Vagina (tissue), 2 donors: ENCODE results near the gene FKBP15.

Experiments
- POLR2A ChIP-seq, 2 donors: fragments of 450-650 bp; IDR thresholded peaks; one replicate each; pipeline ENCODE4 v1.6.1; 2017; ENCODE audit warnings: antibody characterized with exemption in 2 of 2, mild to moderate bottlenecking in 2 of 2, moderate library complexity in 2 of 2
- TF ChIP-seq, protein P1 (sequence below), 3 experiments: fragments of 450-650 bp in 2 of 3; fragments of 200-600 bp in 1 of 3; sonication (generic) in 1 of 3; IDR thresholded peaks; one replicate each; pipeline ENCODE4 v1.5.1; 2017 to 2019; ENCODE audit warnings: antibody characterized with exemption in 3 of 3, mild to moderate bottlenecking in 2 of 3, moderate library complexity in 2 of 3

GRCh38 chr9:113220467-113221002, 542 bp downstream of the FKBP15 start:
- TF ChIP-seq, protein P1, sequence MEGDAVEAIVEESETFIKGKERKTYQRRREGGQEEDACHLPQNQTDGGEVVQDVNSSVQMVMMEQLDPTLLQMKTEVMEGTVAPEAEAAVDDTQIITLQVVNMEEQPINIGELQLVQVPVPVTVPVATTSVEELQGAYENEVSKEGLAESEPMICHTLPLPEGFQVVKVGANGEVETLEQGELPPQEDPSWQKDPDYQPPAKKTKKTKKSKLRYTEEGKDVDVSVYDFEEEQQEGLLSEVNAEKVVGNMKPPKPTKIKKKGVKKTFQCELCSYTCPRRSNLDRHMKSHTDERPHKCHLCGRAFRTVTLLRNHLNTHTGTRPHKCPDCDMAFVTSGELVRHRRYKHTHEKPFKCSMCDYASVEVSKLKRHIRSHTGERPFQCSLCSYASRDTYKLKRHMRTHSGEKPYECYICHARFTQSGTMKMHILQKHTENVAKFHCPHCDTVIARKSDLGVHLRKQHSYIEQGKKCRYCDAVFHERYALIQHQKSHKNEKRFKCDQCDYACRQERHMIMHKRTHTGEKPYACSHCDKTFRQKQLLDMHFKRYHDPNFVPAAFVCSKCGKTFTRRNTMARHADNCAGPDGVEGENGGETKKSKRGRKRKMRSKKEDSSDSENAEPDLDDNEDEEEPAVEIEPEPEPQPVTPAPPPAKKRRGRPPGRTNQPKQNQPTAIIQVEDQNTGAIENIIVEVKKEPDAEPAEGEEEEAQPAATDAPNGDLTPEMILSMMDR (IDR thresholded peaks at IDR 0.05) = no peak
- no peak for TF ChIP-seq POLR2A (IDR thresholded peaks at IDR 0.05)
